HepG2 (cell line): Measurements from ENCODE around the gene TSPAN3.

Experiments
- CTCF ChIP-seq: sonication (generic); formaldehyde crosslinking; IDR thresholded peaks from 2 replicates; pipeline ENCODE4 v1.5.0; 2020; ENCODE audit warnings: mild to moderate bottlenecking, missing genetic modification reagents, moderate library complexity
- MAX ChIP-seq: IDR thresholded peaks from 2 replicates; pipeline ENCODE4 v1.6.1; 2012; ENCODE audit warnings: inconsistent platforms
- SIX1 ChIP-seq: sonication (generic); formaldehyde crosslinking; IDR thresholded peaks from 2 replicates; pipeline ENCODE4 v1.4.0; 2020; ENCODE audit warnings: missing genetic modification reagents, borderline replicate concordance

GRCh38 chr15:77021803-77022381, 49.0 kb downstream of the TSPAN3 start:
- TF ChIP-seq CTCF (CRISPR knock-in tag) (no peak), SIX1 (CRISPR knock-in tag) (no peak), MAX (no peak)
